ENCODE measurements around the gene ARL5C. TPM values are rescaled to one million over a fixed set of nuclear protein-coding genes. Genes with fewer than 3 reads are reported as not detected.

The ARL5C gene
- total RNA-seq, 1 experiment from 2014 or later, result not detected

DNA sequence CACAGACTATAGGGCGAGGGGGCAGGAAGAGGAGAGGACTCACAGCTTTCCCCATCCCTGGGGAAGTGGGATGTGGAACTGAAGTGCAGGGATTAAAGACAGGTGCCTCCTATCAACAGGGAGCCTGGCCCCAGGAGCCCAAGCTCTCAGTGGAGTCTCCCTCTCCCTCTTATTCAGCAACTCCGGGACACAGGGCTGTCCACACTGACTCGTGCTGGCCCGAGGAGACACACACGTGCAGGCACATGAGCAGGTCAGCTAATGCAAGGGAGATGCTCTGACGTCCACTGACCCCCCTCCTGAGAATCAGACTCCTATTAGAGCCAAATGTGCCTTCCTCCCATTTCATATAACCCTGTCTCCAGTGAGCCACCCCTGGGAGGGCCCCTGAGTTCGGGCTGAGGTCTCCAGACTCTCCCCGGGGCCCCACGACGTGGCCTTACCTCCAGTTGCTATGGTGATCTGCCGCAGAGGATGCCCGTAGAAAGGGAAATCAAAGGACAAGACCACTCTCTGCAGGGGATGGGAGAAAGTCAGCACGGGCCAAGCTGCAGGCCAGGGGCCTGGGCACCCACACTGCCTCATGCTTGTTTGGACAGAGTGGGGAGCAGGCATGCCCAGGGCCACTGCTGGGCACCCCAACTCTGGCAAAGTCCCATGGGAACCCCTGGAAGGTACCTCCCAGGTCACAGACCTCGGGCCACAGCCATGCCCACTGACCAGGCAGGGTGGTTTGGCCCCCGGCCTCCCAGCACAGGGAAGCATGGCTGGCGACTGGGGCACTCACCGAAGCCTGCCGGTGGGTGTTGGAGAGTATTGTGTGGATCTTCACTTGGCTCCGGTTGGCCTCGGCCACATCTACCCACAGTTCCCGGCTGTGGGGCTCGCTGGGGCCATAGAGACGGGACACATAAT, 57.2 kb downstream of the ARL5C start:
- no peak for DNase-seq (ENCODE audit: low read depth)

DNA sequence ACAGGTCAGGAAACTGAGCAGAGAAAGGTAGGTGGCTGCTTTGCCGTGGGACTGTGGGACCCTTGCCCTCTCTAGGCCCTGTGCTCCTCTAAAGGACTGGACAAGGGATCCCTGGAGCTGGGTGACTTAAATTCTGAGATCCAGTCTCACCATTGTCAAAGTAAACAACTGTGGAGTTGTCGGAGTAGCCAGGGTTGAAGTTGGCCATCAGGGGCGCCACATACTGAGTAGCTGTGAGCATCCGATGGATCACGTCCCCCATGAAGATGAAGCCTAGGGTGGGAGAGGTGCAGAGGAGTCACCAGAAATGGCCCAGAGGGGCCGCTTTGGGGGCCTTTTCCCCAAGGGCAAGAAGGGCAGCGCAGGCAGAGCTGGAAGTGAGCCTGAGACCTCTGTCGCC, 58.0 kb downstream of the ARL5C start:
- DNase-seq (ENCODE audit: low read depth), result no peak

DNA sequence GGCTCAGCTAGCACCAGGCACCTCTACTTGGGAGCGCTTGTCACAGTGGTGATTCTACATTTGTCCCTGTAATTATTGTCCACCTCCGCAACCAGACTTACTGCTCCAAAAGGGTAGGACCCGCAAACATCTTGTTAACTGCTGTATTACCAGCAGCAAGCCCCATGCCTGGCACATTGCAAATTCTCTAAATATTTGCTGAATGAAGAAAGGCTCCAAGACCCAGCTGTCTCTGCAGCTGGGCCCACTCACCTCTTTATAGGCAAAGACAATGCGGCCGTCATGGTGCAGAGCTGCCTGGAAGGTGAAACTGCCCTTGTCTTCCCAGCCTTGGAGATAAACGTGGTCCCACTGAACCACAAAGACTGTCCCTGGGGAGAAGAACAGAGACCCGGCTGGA, 58.8 kb downstream of the ARL5C start:
- DNase-seq (ENCODE audit: low read depth), result no peak

Other genes starting within 250 kb of the ARL5C start
- gene FBXO47, start 198.8 kb downstream of the ARL5C start, total RNA-seq (2014; rRNA removed; shearing (Covaris generic)), result not detected in 2 replicates
- gene PLXDC1, start 14.5 kb downstream of the ARL5C start, total RNA-seq (2014; rRNA removed; shearing (Covaris generic)), result 0.81 and 1.2 TPM in 2 replicates
- 0.59 and 1.2 TPM in 2 replicates for gene CACNB1, start 31.5 kb upstream of the ARL5C start, total RNA-seq (2014; rRNA removed; shearing (Covaris generic))
- gene RPL19, start 34.1 kb upstream of the ARL5C start, total RNA-seq (2014; rRNA removed; shearing (Covaris generic)), result 1,597 and 1,617 TPM in 2 replicates
- 0.07 TPM in 1 of 2 replicates, not detected in the other for gene STAC2, start 59.8 kb upstream of the ARL5C start, total RNA-seq (2014; rRNA removed; shearing (Covaris generic))
- gene FBXL20, start 235.5 kb upstream of the ARL5C start, total RNA-seq (2014; rRNA removed; shearing (Covaris generic)), result 6.5 and 9.9 TPM in 2 replicates

Data from M059J (cell line).